Right renal pelvis (tissue), 4 donors: ENCODE data around the gene IL1RAPL1. TPM values are rescaled to one million over a fixed set of nuclear protein-coding genes. Genes with fewer than 3 reads are reported as not detected.

Experiments
- DNase-seq, 4 donors: peaks; one replicate each; pipeline ENCODE4 v3.0.0-alpha.2; 2013; ENCODE audit warnings: low read depth in 4 of 4, low spot score in 3 of 4, missing footprints in 1 of 4
- polyA plus RNA-seq, 4 donors: library from polyadenylated mRNA; unstranded; fragments of 120-200 nt; gene quantifications; one replicate each; pipeline ENCODE4 v1.2.1, GENCODE V29; 2013; ENCODE audit not compliant: insufficient read length in 4 of 4

The IL1RAPL1 gene
- polyA plus RNA-seq, result 1 to 10 TPM; 2.4 to 3.1 (median 2.8) TPM

GRCh38 chrX:28586981-28587551 is at the start of gene IL1RAPL1:
IL1RAPL1 (plus strand) TSS chrX:28587446.
- DNase-seq, result peak in 1 of 4 donors; percentile 28

DNA sequence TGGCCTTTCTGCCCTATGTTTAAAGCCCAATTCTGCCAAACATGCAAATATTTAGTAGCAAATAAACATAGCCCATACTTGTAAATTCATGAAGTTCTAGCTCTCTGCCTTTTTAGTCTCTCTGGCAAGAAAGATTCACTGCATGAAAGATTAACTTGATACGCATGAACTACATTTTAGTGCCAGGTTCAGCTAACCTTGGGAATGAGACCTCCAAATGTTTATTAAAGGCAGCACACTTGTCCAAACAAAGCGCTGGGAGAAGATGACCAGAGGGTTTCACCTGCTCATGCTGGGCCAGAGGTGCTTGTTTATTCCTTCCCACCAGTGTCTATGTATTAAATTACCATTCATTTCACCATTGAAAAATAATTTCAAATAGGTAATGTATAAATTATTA is 44.5 kb upstream of the IL1RAPL1 start:
- no peak for DNase-seq

- no peak for DNase-seq
Measured at GRCh38 chrX:28549838-28550237, 37.4 kb upstream of the IL1RAPL1 start.

DNA sequence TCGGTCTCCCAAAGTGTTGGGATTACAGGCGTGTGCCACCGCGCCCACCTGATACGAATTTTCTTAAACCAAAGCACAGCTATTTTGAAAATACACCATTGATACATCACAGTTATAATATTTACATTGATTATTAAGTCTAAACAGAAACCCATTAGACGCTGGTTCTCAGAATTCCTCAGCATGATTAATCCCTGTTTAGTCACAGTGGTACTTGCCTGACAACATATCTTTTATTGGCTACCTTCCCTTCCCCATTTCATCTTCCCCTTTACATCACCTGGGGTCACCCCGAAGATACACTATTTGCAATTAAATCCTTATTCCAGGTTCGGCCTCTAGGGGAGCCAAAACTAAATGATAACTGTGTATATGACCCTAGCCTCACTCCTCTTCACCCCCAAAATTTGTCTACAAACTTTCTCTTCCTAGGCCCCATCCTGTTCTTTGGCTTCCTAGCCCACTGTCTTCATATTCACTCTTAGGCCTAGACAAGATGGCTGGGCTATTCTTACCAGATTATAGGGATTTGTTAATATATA is 36.8 kb upstream of the IL1RAPL1 start:
- no peak for DNase-seq

DNA sequence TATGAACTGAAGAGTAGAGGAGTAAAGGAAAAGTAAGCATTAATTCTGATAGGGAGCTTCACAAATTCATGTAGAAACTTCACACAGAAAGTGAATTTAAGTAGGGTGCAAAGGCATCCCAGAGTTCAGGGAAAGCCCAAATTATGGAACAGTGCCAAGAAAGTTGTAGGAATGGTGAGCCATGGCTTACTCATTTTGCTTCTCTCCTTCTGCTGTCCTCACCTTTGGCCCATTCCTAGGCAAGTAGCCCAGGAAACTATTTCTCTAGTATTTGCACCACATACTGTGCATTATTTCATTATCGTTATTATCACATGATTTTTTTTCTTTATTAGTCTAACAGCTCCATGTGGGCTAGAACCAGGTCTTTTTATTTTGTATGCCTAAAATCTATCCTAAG is 34.9 kb upstream of the IL1RAPL1 start:
- no peak for DNase-seq

- no peak for DNase-seq
Measured at GRCh38 chrX:28552882-28553829, 34.1 kb upstream of the IL1RAPL1 start.

DNA sequence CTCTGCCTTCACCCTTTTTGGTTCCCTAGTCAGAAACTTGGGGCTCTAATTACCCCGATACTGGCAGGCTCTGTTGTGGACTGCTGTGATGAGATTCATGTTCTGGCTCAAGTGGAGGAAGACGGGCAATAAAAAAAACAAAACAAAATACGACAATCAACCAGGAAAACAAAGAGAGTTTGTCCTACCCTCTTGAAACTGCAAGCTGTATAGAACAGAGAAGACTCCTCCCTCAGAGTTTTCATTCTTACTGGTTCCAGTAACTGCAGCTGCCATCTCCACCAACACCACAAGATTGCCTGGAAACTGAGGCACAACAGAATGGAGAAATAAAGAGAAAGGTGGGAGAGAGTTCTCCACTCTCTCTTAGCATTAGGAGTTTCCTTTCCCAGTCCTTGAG is 11.1 kb upstream of the IL1RAPL1 start:
- no peak for DNase-seq

- DNase-seq, result no peak
Measured at GRCh38 chrX:28581522-28581921, 5.7 kb upstream of the IL1RAPL1 start.

- DNase-seq, result no peak
Measured at GRCh38 chrX:28582511-28582910, 4.7 kb upstream of the IL1RAPL1 start.

DNA sequence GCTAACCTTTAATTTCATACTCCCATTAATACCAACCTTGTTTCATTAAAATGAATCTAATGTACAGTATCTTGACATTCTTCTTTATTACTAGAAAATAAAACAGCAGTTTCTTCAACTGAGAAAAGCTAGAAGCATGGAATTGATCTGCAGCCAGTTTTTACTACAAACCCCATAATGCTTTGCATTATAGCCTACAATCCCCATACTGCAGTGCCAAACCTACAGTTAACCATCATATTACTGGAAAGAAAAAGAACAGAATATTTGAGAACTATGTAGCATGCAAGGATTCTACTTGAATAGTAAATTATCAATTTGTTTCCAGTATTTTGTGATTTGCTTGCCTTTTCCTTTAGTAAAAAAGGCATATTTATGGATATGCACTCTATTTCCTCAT is 3.2 kb upstream of the IL1RAPL1 start:
- no peak for DNase-seq

- no peak for DNase-seq
Measured at GRCh38 chrX:28585767-28586166, 1.5 kb upstream of the IL1RAPL1 start.

DNA sequence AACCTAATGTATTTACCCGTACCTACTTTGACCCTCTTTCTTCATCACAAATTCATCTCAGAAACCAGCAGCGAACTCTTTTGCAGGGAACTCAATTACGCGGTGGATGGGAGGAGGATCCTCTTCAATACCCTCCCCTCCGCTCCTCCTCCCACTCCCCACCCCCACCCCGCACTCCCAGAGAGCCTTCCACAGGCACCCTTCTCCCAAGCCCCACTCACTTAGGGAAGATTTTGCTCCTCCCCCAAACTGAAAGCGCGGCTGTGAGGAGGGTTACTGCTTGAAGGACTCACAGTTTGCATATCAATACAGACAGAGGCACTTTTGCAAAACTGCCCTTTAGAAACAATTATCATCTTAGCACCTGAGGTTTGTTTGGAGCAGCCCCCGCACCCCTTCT is 960 bp upstream of the IL1RAPL1 start:
- DNase-seq, result no peak

DNA sequence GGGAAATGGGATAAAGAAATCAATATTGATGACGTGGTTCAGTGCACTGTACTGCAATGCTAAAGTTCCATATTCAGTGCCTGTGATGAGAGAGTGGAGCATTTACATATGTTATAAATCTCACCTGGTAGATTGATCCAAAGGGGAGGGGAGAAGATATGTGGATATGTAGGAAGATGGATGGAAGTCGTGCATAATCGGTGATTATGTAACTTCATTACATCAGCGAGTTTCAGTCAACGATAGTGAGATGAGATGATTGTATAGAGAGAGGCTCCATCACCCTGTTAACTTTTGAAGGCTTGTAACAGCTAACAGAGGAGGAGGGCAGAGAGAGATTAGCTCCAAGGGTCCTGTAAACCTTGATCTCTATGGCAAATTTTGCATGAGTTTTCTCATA is 1.8 kb downstream of the IL1RAPL1 start:
- no peak for DNase-seq

DNA sequence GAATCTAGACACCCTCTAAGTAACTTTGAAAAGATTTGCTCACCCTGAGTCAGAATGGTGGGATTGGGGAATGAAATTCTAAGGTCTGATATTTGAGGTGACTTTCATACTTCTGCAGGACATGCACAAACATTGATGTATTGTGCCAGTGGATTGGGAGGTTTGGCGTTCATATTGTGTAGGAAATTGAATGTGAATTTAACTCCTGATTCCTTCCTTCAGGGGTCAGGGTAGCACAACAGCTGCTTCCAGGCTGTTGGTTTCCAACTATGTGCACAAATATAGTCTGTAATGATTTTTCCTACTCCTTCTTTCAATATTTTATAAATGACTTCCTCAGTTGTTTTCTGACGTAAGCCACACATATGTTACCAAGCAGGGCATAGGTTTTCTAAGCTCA is 3.1 kb downstream of the IL1RAPL1 start:
- no peak for DNase-seq

- no peak for DNase-seq
Measured at GRCh38 chrX:28591542-28591941, 4.3 kb downstream of the IL1RAPL1 start.

DNA sequence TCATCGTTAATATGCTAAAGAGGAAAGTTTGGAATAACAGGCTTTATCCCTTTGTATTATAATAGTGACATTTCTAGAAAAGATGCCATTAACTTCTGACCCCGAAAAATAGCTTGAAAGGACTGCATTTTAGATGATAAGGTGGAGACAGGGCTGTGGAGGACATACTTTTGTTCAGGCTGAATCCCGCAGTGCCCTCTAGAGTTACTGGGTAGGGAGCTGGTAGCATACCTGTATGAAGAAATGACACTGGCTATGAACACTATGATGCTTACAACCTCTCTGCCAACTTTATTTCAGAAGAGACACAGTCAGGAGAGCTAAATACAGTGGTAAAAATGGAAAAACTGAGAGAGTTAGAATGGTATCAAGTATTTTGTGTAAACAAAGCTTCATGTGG is 8.1 kb downstream of the IL1RAPL1 start:
- no peak for DNase-seq

DNA sequence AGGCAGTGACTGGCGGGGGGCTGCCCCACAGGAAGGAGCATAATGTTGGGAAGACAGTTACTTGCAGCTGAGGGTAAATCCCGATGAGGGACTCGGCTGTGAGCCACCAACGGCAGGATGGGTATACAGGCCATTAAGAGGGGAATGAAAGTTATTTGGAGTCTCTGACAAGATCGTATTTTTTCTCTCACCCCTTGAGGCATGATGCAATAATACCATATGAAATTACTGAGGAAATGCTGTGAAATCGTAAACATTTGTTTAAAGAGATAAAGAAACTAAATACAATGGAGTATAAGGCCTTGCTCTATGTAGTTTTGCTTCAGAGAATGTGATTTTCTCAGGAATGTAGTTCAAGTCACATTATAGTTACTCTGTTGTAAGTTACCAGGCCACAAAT is 12.7 kb downstream of the IL1RAPL1 start:
- no peak for DNase-seq

DNA sequence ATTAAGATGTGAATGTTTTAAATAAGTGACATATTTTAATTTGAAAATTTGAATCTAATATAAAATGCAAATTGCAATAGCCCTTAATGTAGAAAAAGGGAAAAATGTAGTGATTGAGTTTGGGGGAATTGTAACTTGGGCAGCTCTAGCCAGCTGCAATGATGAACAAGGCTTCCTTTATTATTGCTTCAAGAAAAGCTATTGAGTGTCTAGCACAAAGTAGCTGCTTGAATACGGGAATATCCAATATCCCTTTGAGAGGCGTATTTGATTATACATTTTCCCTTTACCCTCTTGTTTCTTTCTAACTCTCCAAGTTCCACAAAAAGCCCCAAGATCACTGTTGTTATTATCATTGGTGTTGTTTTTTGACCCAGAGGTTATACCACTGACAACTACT is 21.8 kb downstream of the IL1RAPL1 start:
- no peak for DNase-seq

- DNase-seq, result no peak
Measured at GRCh38 chrX:28609917-28610613, 22.8 kb downstream of the IL1RAPL1 start.

GRCh38 chrX:28610746-28611145 is 23.5 kb downstream of the IL1RAPL1 start:
- no peak for DNase-seq

GRCh38 chrX:28613558-28613957 is 26.3 kb downstream of the IL1RAPL1 start:
- no peak for DNase-seq
